HL-60 (cell line): Measurements from ENCODE around the gene STAB2.

ENCODE experiments used
- DNase-seq, 2 experiments: peaks; one replicate each; pipeline ENCODE4 v3.0.0-alpha.2; 2010 to 2020; ENCODE audit warnings: low read depth in 1 of 2, low spot score in 1 of 2
- H3K27ac ChIP-seq: fragments of 250-450 bp; sonication (Bioruptor Pico); replicated peaks from 2 replicates; pipeline ENCODE4 v1.5.1; 2020; ENCODE audit warnings: mild to moderate bottlenecking, moderate library complexity
- H3K27me3 ChIP-seq: fragments of 250-450 bp; sonication (Bioruptor Pico); 2 replicates; pipeline ENCODE4 v1.5.1; 2021; ENCODE audit warnings: mild to moderate bottlenecking, moderate library complexity; ENCODE audit not compliant: insufficient read depth, poor library complexity, severe bottlenecking
- H3K4me3 ChIP-seq: replicated peaks from 2 replicates; pipeline ENCODE4 v1.5.1; 2011; ENCODE audit warnings: mild to moderate bottlenecking, control low read depth, low read length; ENCODE audit not compliant: insufficient read depth
- CTCF ChIP-seq: IDR thresholded peaks from one replicate; pipeline ENCODE4 v1.5.1; 2011; ENCODE audit warnings: low read length, control low read depth, inconsistent platforms; ENCODE audit not compliant: insufficient read depth
- GABPA ChIP-seq: IDR thresholded peaks from 2 replicates; pipeline ENCODE4 v1.6.1; 2012; ENCODE audit warnings: low read depth
- POLR2AphosphoS5 ChIP-seq: IDR thresholded peaks from 2 replicates; pipeline ENCODE4 v1.6.1; 2012; ENCODE audit warnings: low read depth
- REST ChIP-seq: IDR thresholded peaks from 2 replicates; pipeline ENCODE4 v1.6.1; 2012; ENCODE audit warnings: low read depth; ENCODE audit not compliant: insufficient replicate concordance
- SPI1 ChIP-seq: IDR thresholded peaks from 2 replicates; pipeline ENCODE4 v1.6.1; 2012; ENCODE audit warnings: low read depth, mild to moderate bottlenecking, borderline replicate concordance

Gene STAB2

GRCh38 chr12:103737881-103738280, 150.8 kb downstream of the STAB2 start:
- H3K27ac ChIP-seq = no peak overlapping the region
- TF ChIP-seq CTCF (no peak), REST (no peak), POLR2AphosphoS5 (no peak), GABPA (no peak), SPI1 (no peak)

GRCh38 chr12:103742349-103742932, 155.4 kb downstream of the STAB2 start:
- no peak for DNase-seq

More at GRCh38 chr12:103737881-103738280, 150.8 kb downstream of the STAB2 start:
- H3K27me3 ChIP-seq = peaks cover 4% of the 10 kb centered on the region
- no peak overlapping the region for H3K4me3 ChIP-seq
- no peak for DNase-seq

More at GRCh38 chr12:103742349-103742932, 155.4 kb downstream of the STAB2 start:
- TF ChIP-seq CTCF (no peak), GABPA (no peak), REST (no peak), SPI1 (no peak), POLR2AphosphoS5 (no peak)
- peaks cover 4% of the 10 kb centered on the region for H3K27me3 ChIP-seq
- no peak overlapping the region for H3K4me3 ChIP-seq
- H3K27ac ChIP-seq = no peak overlapping the region
